Upper lobe of left lung (tissue), 6 donors: ENCODE data around the gene TPMT. TPM values are rescaled to one million over a fixed set of nuclear protein-coding genes. Genes with fewer than 3 reads are reported as not detected.

Experiments used
- ATAC-seq, 2 donors: fragments of 200-7000 bp; cut with Tn5 transposase; one replicate each; pipeline ENCODE4 v1.9.1; 2022; ENCODE audit warnings: mild to moderate bottlenecking in 2 of 2, moderate library complexity in 2 of 2; ENCODE audit not compliant: low FRiP score in 2 of 2
- DNase-seq, 2 donors: peaks; one replicate each; pipeline ENCODE4 v3.0.0-alpha.2; 2019 to 2020
- H3K27ac ChIP-seq, 4 donors: fragments of 200-600 bp; sonication (generic); one replicate each; pipeline ENCODE4 v1.5.1; 2016 to 2019
- H3K27me3 ChIP-seq, 4 donors: fragments of 200-600 bp; sonication (generic); one replicate each; pipeline ENCODE4 v1.5.1; 2017 to 2019
- H3K36me3 ChIP-seq, 4 donors: fragments of 200-600 bp; sonication (generic); one replicate each; pipeline ENCODE4 v1.5.1; 2016 to 2019
- H3K4me1 ChIP-seq, 4 donors: fragments of 200-600 bp; sonication (generic); one replicate each; pipeline ENCODE4 v1.5.1; 2018 to 2019
- H3K4me3 ChIP-seq, 4 donors: fragments of 200-600 bp; sonication (generic); one replicate each; pipeline ENCODE4 v1.5.1; 2017 to 2019; ENCODE audit warnings: mild to moderate bottlenecking in 2 of 4, moderate library complexity in 1 of 4
- H3K9me3 ChIP-seq, 4 donors: fragments of 200-600 bp; sonication (generic); one replicate each; pipeline ENCODE4 v1.5.1; 2018 to 2019
- EP300 ChIP-seq, 4 donors: sonication (generic); formaldehyde crosslinking; IDR thresholded peaks; one replicate each; pipeline ENCODE4 v1.5.1; 2017; ENCODE audit warnings: antibody characterized with exemption in 4 of 4, control low read depth in 2 of 4
- POLR2A ChIP-seq, 4 donors: fragments of 450-650 bp; IDR thresholded peaks; one replicate each; pipeline ENCODE4 v1.5.1; 2016 to 2017; ENCODE audit warnings: antibody characterized with exemption in 4 of 4, mild to moderate bottlenecking in 2 of 4
- POLR2AphosphoS5 ChIP-seq, 2 donors: sonication (generic); formaldehyde crosslinking; IDR thresholded peaks; one replicate each; pipeline ENCODE4 v1.5.1; 2017; ENCODE audit warnings: antibody characterized with exemption in 2 of 2
- WGBS, 2 donors: methylation state at CpG; one replicate each; pipeline ENCODE4 v1.1.5; 2017 to 2018; 5-methylcytosine and 5-hydroxymethylcytosine counted together
- total RNA-seq, 6 donors: library from RNA; depleted of rRNA in 4 of 6; stranded (reverse); fragments of >200 nt in 4 of 6; gene quantifications; one replicate each; pipeline versions ENCODE4 v1.1.0 to v1.2.1, GENCODE V29; 2016 to 2021
- TF ChIP-seq, protein P1 (sequence below), 6 experiments: fragments of 450-650 bp in 4 of 6; fragments of 200-600 bp in 2 of 6; sonication (generic) in 2 of 6; IDR thresholded peaks; one replicate each; pipeline ENCODE4 v1.5.1; 2016 to 2019; ENCODE audit warnings: antibody characterized with exemption in 6 of 6
- donor health status: DM: no; HTN: no; CAD: no; lungs with moderate emphysema.
- donor health status: DM: no; HTN: yes; CAD: no; lungs with severe emphysema.

Gene TPMT
- total RNA-seq, 6 donors from 2014 or later = 5.2 to 12.2 (median 10.7) TPM

DNA sequence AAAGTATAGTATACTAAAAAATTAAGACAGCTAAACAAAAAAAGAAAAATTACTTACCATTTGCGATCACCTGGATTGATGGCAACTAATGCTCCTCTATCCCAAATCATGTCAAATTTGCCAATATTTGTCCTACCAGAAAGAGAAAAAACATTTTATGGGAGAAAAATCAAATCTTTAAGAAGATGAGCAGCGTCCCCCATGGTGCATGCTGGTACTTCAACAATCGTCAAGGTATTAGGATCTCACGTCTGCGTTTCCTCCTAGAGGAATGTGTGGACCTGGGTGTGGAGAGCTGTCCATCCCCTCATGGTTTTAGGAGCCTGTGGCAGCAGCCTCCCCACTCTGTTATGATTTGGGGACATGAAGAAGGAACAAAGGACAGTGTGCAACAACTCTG lies 16.0 kb downstream of the TPMT start:
- DNase-seq (no peak), ATAC-seq (no peak)
- Histone ChIP-seq H3K27me3 (no peaks in the 10 kb centered on the region), H3K4me3 (no peak overlapping the region), H3K36me3 (peaks cover 0 to 69% (median 23%) of the 10 kb centered on the region in 4 donors), H3K9me3 (no peaks in the 10 kb centered on the region), H3K4me1 (no peaks in the 10 kb centered on the region), H3K27ac (no peak overlapping the region)
- WGBS, 2 donors = 96% methylated on average over 5 of the region's 5 CpGs
- no peak for TF ChIP-seq EP300 (IDR thresholded peaks at IDR 0.05)
- no peak for TF ChIP-seq POLR2AphosphoS5 (IDR thresholded peaks at IDR 0.05)
- TF ChIP-seq, protein P1, sequence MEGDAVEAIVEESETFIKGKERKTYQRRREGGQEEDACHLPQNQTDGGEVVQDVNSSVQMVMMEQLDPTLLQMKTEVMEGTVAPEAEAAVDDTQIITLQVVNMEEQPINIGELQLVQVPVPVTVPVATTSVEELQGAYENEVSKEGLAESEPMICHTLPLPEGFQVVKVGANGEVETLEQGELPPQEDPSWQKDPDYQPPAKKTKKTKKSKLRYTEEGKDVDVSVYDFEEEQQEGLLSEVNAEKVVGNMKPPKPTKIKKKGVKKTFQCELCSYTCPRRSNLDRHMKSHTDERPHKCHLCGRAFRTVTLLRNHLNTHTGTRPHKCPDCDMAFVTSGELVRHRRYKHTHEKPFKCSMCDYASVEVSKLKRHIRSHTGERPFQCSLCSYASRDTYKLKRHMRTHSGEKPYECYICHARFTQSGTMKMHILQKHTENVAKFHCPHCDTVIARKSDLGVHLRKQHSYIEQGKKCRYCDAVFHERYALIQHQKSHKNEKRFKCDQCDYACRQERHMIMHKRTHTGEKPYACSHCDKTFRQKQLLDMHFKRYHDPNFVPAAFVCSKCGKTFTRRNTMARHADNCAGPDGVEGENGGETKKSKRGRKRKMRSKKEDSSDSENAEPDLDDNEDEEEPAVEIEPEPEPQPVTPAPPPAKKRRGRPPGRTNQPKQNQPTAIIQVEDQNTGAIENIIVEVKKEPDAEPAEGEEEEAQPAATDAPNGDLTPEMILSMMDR (IDR thresholded peaks at IDR 0.05) = no peak
- no peak for TF ChIP-seq POLR2A (IDR thresholded peaks at IDR 0.05)

DNA sequence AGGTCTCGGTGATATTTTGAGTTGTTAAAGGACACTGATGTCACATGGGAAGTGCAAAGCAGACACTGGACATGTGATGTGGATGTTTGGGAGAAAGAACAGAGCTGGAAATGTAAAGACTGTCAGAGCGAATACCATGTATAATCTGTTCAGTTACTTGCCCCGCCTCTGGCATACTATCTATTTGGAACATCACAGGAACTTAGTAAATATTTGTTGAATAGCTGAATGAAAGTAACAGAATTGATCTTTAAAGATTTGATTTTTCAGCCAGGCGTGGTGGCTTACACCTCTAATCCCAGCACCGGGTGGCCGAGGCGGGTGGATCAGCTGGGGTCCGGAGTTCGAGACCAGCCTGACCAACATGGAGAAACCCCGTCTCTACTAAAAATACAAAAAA lies 18.6 kb downstream of the TPMT start:
- Histone ChIP-seq H3K4me3 (no peak overlapping the region), H3K9me3 (no peaks in the 10 kb centered on the region), H3K4me1 (no peaks in the 10 kb centered on the region), H3K27ac (no peak overlapping the region), H3K36me3 (peaks cover 0 to 80% (median 14%) of the 10 kb centered on the region in 4 donors), H3K27me3 (no peaks in the 10 kb centered on the region)
- ATAC-seq = no peak
- 94 to 97% methylated on average over 10 of the region's 10 CpGs for WGBS, 2 donors
- TF ChIP-seq POLR2A (IDR thresholded peaks at IDR 0.05) = no peak
- no peak for TF ChIP-seq POLR2AphosphoS5 (IDR thresholded peaks at IDR 0.05)
- TF ChIP-seq EP300 (IDR thresholded peaks at IDR 0.05) = no peak
- TF ChIP-seq, protein P1 (IDR thresholded peaks at IDR 0.05) = no peak
- DNase-seq = peak in 1 of 2 donors; percentile 47

DNA sequence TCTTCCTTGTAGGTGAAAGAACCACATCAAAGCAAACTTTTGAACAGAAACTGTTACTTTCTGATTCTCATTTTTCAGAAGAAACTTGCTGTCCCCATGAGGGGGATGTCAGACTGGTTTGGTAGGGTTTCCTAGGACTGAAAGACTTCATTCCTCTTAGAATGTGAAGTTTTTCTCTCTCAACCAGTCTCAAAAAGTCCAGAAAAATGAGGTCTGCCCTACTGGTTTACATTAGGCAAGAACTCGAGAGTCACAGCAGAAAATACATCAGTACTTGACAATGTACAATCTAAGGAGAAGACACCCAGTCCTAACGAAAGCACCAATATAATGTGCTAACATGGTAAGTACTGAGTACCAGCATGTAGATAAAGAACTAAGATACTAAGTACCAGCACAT lies 19.7 kb downstream of the TPMT start:
- no peaks in the 10 kb centered on the region for H3K9me3 ChIP-seq
- H3K4me3 ChIP-seq = no peak overlapping the region
- peaks cover 0 to 80% (median 16%) of the 10 kb centered on the region in 4 donors for H3K36me3 ChIP-seq
- H3K27ac ChIP-seq = no peak overlapping the region
- TF ChIP-seq EP300 (IDR thresholded peaks at IDR 0.05) = no peak
- ATAC-seq (no peak), DNase-seq (no peak)
- H3K4me1 ChIP-seq = no peaks in the 10 kb centered on the region
- H3K27me3 ChIP-seq = no peaks in the 10 kb centered on the region
- WGBS, 2 donors = 85 to 92% methylated on average over 2 of the region's 2 CpGs

DNA sequence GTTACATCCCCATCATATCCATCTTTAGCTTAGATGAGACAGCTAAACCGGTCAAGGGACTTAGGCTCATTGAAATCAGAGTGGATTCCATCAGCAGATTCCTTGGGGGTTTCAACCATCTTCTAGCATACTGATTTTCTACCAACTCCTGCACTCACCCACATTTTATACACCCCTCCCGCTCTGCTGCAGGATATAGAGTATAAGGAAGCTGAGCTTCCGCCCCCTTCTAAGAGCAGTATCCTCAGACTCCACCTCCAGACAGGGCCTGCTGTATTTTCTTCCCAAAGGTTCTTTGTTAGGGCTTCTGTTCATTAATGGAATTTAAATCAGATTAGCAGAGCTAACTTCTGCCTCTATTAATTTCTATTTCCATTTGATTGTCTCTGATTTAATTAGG lies 22.5 kb downstream of the TPMT start:
- 94 to 96% methylated on average over 3 of the region's 3 CpGs for WGBS, 2 donors

DNA sequence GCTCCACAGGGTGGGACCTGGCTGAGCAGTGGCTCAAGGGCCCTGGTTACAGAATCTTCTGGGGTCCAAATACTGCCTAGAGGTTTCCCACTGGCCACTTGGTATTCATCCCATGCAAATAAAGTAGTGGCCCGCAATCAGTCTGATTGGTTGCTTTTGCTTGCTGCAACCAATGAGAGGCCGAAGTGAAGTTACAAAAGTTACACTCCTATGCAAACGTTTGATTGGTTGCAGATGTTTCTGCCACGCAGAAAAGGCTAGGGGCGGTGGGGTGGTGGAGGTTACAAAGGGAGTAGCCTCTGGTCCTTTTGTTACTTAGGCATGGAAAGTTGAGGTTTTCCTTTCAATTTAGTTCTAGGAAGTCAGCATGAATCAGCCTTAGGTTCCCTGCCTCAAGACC lies 28.8 kb downstream of the TPMT start:
- TF ChIP-seq, protein P1 (IDR thresholded peaks at IDR 0.05) = no peak
- TF ChIP-seq POLR2AphosphoS5 (IDR thresholded peaks at IDR 0.05) (no peak), EP300 (IDR thresholded peaks at IDR 0.05) (no peak), POLR2A (IDR thresholded peaks at IDR 0.05) (no peak)
- no peak overlapping the region for H3K27ac ChIP-seq
- H3K4me3 ChIP-seq = no peak overlapping the region
- ATAC-seq = no peak
- peaks cover 7 to 15% (median 13%) of the 10 kb centered on the region in 4 donors for H3K4me1 ChIP-seq
- H3K27me3 ChIP-seq = no peaks in the 10 kb centered on the region
- H3K36me3 ChIP-seq = peaks cover 0 to 22% (median 8%) of the 10 kb centered on the region in 4 donors
- WGBS, 2 donors = 65% methylated on average over 5 of the region's 5 CpGs
- H3K9me3 ChIP-seq = no peaks in the 10 kb centered on the region
- no peak for DNase-seq

More for the DNA sequence above, 22.5 kb downstream of the TPMT start:
- no peak for TF ChIP-seq POLR2A (IDR thresholded peaks at IDR 0.05)
- TF ChIP-seq EP300 (IDR thresholded peaks at IDR 0.05) = no peak
- TF ChIP-seq POLR2AphosphoS5 (IDR thresholded peaks at IDR 0.05) = no peak
- TF ChIP-seq, protein P1 (IDR thresholded peaks at IDR 0.05) = no peak
- no peak overlapping the region for H3K27ac ChIP-seq
- H3K9me3 ChIP-seq = no peaks in the 10 kb centered on the region
- no peak for DNase-seq
- no peak overlapping the region for H3K4me3 ChIP-seq
- no peaks in the 10 kb centered on the region for H3K4me1 ChIP-seq
- no peaks in the 10 kb centered on the region for H3K27me3 ChIP-seq
- ATAC-seq = no peak
- peaks cover 0 to 65% (median 15%) of the 10 kb centered on the region in 4 donors for H3K36me3 ChIP-seq
